AG09319 (cell line): ENCODE results near the gene ATP5F1D.

Experiments used
- DNase-seq: peaks from one replicate; pipeline ENCODE4 v3.0.0-alpha.2; 2010; ENCODE audit warnings: low read depth; ENCODE audit errors: extremely low read depth
- TF ChIP-seq, protein P1 (sequence below): IDR thresholded peaks from 2 replicates; pipeline ENCODE4 v1.5.1; 2011; ENCODE audit warnings: low read depth, mild to moderate bottlenecking, inconsistent platforms, low read length, moderate library complexity

ATP5F1D gene

DNA sequence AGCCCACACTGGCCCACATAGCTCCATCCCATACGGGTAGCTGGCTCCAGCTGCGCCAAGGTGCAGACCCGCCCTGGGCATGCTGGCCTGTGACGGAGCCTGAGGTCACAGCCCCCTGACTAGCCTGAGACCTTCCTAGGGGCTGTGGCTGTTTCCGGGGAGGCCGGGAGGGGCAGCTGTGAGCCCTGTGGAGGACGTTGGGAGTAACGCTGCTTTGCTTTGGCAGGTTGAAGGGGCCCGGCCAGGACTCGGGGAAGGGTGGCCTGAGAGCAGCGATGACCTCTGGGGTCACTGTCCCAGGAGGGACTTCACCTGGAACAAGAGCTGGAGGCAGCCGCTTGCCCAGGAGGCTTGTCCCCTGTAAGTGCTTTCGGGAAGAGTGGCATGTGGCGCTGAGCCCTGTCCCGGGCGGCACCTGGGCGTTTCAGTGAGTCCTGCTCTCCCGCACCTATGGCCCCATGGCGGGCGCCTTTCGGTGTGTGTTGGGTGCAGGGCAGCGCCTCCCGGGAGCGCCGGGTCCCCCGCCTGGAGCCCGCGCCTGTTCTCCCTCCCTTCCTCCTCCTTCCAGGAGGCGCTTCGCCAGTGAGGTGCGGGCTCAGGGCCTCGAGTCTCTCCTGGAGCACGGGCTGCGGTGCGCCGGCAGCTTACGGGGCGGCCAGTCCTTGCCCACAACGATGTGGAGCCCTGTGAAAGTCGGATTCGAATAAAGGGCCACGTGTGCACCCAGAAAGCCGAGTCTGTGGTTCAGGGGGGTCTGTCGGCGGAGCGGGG lies 32.7 kb downstream of the ATP5F1D start:
- no peak for DNase-seq
- TF ChIP-seq, protein P1, sequence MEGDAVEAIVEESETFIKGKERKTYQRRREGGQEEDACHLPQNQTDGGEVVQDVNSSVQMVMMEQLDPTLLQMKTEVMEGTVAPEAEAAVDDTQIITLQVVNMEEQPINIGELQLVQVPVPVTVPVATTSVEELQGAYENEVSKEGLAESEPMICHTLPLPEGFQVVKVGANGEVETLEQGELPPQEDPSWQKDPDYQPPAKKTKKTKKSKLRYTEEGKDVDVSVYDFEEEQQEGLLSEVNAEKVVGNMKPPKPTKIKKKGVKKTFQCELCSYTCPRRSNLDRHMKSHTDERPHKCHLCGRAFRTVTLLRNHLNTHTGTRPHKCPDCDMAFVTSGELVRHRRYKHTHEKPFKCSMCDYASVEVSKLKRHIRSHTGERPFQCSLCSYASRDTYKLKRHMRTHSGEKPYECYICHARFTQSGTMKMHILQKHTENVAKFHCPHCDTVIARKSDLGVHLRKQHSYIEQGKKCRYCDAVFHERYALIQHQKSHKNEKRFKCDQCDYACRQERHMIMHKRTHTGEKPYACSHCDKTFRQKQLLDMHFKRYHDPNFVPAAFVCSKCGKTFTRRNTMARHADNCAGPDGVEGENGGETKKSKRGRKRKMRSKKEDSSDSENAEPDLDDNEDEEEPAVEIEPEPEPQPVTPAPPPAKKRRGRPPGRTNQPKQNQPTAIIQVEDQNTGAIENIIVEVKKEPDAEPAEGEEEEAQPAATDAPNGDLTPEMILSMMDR: no peak

DNA sequence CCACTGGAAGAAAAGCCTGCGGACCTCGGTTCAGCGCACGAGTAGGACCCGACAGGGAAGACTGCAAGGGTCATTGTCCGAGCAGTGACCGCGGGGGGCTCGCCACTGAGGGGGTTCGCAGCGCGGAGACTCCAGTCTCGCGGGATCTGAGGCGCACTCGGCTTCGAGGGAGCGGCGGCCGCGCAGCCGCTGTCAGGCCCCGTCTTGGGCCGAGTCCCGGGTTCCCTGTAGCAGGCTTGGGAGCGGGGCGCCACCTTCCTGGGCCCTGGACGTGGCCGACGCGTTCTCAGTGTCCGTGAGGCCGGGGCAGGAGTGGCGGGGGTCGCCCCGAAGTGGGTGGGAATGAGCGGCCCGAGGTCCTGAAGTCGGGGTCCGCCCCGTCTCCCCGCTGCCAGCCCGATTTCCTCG lies 33.3 kb downstream of the ATP5F1D start:
- TF ChIP-seq, protein P1: no peak
- no peak for DNase-seq

DNA sequence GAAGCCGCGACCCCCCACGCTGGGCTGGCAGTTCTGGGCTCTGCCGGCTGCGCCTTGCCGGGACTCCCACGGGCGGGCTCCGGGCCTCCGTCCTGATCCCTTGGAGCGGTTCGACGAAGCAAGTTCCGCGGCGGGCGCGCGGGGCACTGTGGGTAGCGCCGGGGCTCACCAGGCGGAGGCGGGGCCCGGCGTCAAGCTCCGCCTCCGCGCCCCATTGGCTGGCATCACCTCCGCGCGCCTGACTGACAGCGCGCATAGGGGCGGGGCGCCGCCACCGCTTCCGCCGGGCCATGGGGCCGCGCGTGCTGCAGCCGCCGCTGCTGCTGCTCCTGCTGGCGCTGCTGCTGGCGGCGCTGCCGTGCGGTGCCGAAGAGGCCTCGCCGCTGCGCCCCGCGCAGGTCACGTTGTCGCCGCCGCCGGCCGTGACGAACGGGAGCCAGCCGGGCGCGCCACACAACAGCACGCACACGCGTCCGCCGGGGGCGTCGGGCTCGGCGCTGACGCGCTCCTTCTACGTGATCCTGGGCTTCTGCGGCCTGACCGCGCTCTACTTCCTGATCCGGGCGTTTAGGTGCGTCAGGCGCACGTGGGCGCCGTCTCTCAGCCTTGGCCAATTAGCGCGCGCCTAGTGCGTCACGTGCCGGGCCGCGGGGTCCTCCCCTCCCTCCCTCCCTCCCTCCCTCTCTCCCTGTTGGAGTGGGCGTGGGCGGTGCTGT lies 33.9 kb downstream of the ATP5F1D start, which contains the start of gene FAM174C:
Gene FAM174C (plus strand): TSS at position 271 of the 716 bp plus-strand sequence. CDS start 20 bp downstream, at position 291.
- TF ChIP-seq, protein P1: no peak
- peak; percentile 86 for DNase-seq

DNA sequence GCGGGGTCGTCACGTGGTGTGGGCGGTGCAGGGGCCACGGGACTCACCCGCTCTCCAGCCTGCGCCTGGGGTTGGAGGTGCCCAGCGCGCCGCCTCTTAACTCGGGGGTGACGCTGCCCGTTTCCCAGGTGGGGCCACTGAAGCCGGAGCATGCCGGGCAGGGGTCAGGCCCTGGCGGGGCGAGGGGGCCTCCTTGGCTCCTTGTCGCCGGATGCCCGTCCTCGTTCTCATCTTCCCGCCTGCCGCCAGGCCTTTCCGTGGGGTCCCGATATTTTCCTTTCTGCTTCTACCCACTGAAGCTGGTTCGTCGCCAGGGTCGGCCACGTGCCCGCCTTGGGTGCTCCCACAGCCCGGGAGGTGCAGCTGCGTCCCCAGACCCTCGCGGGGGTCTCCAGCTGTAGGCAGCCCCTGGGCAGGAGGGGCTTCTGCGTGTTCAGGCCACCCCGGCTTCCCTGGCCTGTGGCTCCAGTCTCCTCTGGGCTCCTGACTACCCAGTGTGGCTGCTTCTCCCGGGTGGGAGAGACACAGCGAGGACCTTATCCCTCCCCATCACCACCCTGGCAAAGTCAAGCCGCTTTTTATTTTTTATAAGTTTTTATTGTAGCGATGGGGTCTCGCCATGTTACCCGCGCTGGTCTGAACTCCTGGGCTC lies 34.6 kb downstream of the ATP5F1D start:
- DNase-seq: no peak
- TF ChIP-seq, protein P1: no peak

DNA sequence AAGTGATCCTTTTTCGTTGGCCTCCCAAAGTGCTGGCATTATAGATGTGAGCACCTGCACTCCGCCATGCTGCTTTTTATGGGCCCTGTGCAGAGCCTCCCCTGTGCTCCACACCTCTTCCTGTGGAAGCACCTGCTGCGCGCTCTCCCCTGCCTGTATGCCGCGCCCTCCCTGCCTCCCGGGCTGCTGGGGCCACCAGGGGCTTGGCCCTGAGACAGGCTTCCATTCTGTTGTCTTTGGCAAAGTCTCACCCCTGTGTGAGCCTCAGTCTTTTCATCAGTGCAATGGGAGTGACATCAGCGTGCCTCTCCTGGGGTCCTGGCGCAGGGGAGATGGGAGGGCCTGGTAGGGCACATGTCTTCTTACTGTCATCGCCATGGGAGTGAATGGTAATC lies 35.1 kb downstream of the ATP5F1D start:
- DNase-seq: no peak
- TF ChIP-seq, protein P1: no peak

DNA sequence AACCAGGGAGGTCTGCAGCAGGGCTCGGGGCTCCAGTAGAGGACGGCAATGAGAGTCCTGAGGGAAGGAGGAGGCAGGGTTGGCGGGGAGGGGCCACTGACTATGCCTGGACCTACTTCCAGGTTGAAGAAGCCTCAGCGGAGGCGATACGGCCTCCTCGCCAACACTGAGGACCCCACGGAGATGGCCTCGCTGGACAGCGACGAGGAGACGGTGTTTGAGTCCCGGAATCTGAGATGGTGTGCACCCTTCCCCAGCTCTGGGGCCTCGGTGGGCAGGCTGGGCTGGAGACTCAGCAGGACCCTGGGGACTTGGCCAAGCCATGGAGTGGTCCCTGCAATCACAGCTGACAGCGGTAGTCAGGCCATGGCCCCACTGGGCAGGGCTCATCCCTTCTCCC lies 35.5 kb downstream of the ATP5F1D start:
- TF ChIP-seq, protein P1: no peak
- no peak for DNase-seq

DNA sequence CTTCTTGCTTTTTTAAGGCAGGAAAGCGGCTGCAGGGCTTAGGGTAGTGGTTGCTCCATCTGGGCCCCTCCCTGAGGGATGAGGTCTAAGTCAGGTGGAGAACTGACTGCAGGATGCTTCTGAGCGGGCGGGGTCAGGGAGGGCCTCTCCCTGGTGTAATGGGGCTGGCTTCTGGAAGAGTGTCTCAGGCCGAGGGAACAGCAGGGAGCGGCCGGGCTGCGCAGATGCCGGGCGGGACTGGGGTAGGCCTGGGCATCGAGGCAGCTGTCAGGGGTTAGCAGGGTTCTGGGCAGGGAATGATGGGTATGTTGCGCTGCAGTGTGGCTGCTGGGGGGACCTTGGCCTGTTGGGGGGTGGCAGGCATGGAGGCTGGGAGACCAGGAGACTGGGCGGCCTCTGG lies 36.5 kb downstream of the ATP5F1D start:
- DNase-seq: no peak
- TF ChIP-seq, protein P1: no peak
